HepG2 (cell line): Measurements from ENCODE around the gene SDK2. TPM values are rescaled to one million over a fixed set of nuclear protein-coding genes. Genes with fewer than 3 reads are reported as not detected.

ENCODE experiments used
- CCDC6 ChIP-seq: sonication (generic); formaldehyde crosslinking; IDR thresholded peaks from 2 replicates; pipeline ENCODE4 v1.8.1; 2022; ENCODE audit warnings: mild to moderate bottlenecking, missing genetic modification reagents, moderate library complexity
- CHD2 ChIP-seq: IDR thresholded peaks from 2 replicates; pipeline ENCODE4 v1.6.1; 2011; ENCODE audit warnings: low read depth, low read length, improper control_type of control experiment
- HOXA9 ChIP-seq: sonication (generic); formaldehyde crosslinking; IDR thresholded peaks from 2 replicates; pipeline ENCODE4 v1.8.1; 2022; ENCODE audit warnings: missing genetic modification reagents, mild to moderate bottlenecking, moderate library complexity, borderline replicate concordance
- NCOA2 ChIP-seq: sonication (generic); formaldehyde crosslinking; IDR thresholded peaks from 2 replicates; pipeline ENCODE4 v1.8.0; 2022; ENCODE audit warnings: inconsistent platforms
- NFIC ChIP-seq: IDR thresholded peaks from 2 replicates; pipeline ENCODE4 v1.6.1; 2012; ENCODE audit warnings: mild to moderate bottlenecking, low read length, inconsistent platforms
- NFYB ChIP-seq: sonication (generic); formaldehyde crosslinking; IDR thresholded peaks from 2 replicates; pipeline ENCODE4 v1.4.0; 2020; ENCODE audit warnings: missing genetic modification reagents
- PPARG ChIP-seq: conservative IDR thresholded peaks from 2 replicates; pipeline ENCODE4 v1.6.1; 2016; ENCODE audit warnings: missing biosample characterization, missing genetic modification reagents
- SRSF1 ChIP-seq: fragments of 200-400 bp; formaldehyde crosslinking; optimal IDR thresholded peaks from 2 replicates; pipeline ENCODE3; 2017; ENCODE audit warnings: mild to moderate bottlenecking, low read depth, low read length, moderate library complexity
- YEATS2 ChIP-seq: sonication (generic); formaldehyde crosslinking; IDR thresholded peaks from 2 replicates; pipeline ENCODE4 v1.4.0; 2020; ENCODE audit warnings: missing genetic modification reagents, borderline replicate concordance
- ZFP37 ChIP-seq: sonication (generic); formaldehyde crosslinking; IDR thresholded peaks from 2 replicates; pipeline ENCODE4 v1.4.0; 2020; ENCODE audit warnings: missing genetic modification reagents, borderline replicate concordance
- polyA plus RNA-seq, 8 experiments: library from polyadenylated mRNA; depleted of rRNA in 3 of 8; stranded (reverse) in 7 of 8; unstranded in 1 of 8; fragments of >200 nt; fragmentation: Illumina TruSeq in 4 of 8; extraction: Trizol in 4 of 8; gene quantifications; 2 replicates each; pipeline versions ENCODE4 v1.2.1 to v1.2.3, GENCODE V29; 2011 to 2016; ENCODE audit warnings: low read depth in 4 of 8, missing spikeins in 1 of 8, mixed read lengths in 1 of 8; ENCODE audit not compliant: insufficient read depth in 1 of 8
- total RNA-seq, 5 experiments: library from RNA; depleted of rRNA; stranded (reverse); fragments of >200 nt; fragmentation: Illumina TruSeq; extraction: Trizol; gene quantifications; 2 replicates each; pipeline ENCODE4 v1.2.3, GENCODE V29; 2016; ENCODE audit warnings: low read depth in 1 of 5
- TF ChIP-seq, protein P1 (sequence below): sonication (generic); formaldehyde crosslinking; IDR thresholded peaks from 2 replicates; pipeline ENCODE4 v1.4.0; 2020; ENCODE audit warnings: missing genetic modification reagents
- TF ChIP-seq, protein P2 (sequence below): sonication (generic); formaldehyde crosslinking; IDR thresholded peaks from 2 replicates; pipeline ENCODE4 v1.4.0; 2020; ENCODE audit warnings: mild to moderate bottlenecking, missing genetic modification reagents
- TF ChIP-seq, protein P3 (sequence below): sonication (generic); formaldehyde crosslinking; IDR thresholded peaks from 2 replicates; pipeline ENCODE4 v1.4.0; 2020; ENCODE audit warnings: mild to moderate bottlenecking, low read depth, missing genetic modification reagents
- TF ChIP-seq, protein P4 (sequence below): sonication (generic); formaldehyde crosslinking; IDR thresholded peaks from 2 replicates; pipeline ENCODE4 v1.8.1; 2023; ENCODE audit warnings: mild to moderate bottlenecking, moderate library complexity, missing genetic modification reagents

Gene SDK2
- total and polyA plus RNA-seq, 2 of the 13 experiments (the other 11 are each of a cell fraction or from before 2014, with no cell fraction given) = not detected

GRCh38 chr17:73311781-73312641 lies 332.2 kb downstream of the SDK2 start, which contains the start of gene CDC42EP4 (continued):
- TF ChIP-seq, protein P1, sequence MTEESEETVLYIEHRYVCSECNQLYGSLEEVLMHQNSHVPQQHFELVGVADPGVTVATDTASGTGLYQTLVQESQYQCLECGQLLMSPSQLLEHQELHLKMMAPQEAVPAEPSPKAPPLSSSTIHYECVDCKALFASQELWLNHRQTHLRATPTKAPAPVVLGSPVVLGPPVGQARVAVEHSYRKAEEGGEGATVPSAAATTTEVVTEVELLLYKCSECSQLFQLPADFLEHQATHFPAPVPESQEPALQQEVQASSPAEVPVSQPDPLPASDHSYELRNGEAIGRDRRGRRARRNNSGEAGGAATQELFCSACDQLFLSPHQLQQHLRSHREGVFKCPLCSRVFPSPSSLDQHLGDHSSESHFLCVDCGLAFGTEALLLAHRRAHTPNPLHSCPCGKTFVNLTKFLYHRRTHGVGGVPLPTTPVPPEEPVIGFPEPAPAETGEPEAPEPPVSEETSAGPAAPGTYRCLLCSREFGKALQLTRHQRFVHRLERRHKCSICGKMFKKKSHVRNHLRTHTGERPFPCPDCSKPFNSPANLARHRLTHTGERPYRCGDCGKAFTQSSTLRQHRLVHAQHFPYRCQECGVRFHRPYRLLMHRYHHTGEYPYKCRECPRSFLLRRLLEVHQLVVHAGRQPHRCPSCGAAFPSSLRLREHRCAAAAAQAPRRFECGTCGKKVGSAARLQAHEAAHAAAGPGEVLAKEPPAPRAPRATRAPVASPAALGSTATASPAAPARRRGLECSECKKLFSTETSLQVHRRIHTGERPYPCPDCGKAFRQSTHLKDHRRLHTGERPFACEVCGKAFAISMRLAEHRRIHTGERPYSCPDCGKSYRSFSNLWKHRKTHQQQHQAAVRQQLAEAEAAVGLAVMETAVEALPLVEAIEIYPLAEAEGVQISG (CRISPR knock-in tag) = peak; percentile 64; the same call in 1 of the 2 replicates
- peak; percentile 56 for TF ChIP-seq SRSF1
- TF ChIP-seq, protein P2, sequence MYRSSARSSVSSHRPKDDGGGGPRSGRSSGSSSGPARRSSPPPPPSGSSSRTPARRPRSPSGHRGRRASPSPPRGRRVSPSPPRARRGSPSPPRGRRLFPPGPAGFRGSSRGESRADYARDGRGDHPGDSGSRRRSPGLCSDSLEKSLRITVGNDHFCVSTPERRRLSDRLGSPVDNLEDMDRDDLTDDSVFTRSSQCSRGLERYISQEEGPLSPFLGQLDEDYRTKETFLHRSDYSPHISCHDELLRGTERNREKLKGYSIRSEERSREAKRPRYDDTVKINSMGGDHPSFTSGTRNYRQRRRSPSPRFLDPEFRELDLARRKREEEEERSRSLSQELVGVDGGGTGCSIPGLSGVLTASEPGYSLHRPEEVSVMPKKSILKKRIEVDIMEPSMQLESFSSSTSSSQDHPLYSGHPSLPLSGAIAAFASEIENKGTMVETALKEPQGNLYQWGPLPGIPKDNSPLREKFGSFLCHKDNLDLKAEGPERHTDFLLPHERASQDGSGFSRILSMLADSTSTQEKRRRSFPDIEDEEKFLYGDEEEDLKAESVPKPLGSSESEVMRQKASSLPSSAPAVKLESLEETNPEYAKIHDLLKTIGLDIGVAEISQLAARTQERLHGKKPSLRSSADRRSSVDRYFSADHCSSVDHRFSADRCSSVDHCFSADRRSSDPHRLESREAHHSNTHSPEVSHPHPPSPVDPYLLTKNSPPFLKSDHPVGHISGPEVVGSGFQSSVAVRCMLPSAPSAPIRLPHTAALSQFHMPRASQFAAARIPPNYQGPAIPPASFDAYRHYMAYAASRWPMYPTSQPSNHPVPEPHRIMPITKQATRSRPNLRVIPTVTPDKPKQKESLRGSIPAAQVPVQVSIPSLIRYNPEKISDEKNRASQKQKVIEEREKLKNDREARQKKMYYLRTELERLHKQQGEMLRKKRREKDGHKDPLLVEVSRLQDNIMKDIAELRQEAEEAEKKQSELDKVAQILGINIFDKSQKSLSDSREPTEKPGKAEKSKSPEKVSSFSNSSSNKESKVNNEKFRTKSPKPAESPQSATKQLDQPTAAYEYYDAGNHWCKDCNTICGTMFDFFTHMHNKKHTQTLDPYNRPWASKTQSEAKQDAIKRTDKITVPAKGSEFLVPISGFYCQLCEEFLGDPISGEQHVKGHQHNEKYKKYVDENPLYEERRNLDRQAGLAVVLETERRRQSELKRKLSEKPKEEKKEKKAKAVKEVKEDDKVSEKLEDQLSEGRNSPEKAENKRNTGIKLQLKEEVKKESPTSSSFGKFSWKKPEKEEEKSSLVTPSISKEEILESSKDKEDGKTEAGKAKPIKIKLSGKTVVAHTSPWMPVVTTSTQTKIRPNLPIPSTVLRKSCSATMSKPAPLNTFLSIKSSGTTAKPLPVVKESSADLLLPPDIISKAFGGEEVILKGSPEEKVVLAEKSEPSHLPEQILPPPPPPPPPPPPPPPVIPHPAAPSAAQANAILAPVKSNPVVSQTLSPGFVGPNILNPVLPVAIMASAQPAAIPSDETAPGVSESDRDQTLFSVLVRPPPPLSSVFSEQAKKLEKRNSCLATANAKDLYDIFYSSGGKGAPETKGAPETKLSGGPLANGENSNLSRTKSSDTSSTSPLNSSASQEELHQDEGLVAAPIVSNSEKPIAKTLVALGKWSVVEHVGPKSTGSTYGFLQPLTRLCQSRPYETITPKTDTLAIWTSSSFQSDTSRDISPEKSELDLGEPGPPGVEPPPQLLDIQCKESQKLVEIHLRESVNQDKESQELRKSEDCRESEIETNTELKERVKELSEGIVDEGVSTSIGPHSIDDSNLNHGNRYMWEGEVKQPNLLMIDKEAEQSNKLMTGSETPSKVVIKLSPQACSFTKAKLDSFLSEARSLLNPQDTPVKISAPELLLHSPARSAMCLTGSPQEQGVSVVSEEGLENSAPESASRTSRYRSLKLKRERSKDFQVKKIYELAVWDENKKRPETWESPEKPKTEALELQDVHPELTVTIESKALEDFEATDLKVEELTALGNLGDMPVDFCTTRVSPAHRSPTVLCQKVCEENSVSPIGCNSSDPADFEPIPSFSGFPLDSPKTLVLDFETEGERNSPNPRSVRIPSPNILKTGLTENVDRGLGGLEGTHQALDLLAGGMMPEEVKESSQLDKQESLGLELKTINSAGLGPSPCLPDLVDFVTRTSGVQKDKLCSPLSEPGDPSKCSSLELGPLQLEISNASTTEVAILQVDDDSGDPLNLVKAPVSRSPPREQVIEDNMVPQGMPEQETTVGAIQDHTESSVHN (CRISPR knock-in tag) = no peak
- no peak for TF ChIP-seq NFIC
- peak; percentile 85 for TF ChIP-seq NFYB (CRISPR knock-in tag)
- TF ChIP-seq HOXA9 (CRISPR knock-in tag) = peak; percentile 38; the same call in 1 of the 2 replicates
- TF ChIP-seq, protein P3, sequence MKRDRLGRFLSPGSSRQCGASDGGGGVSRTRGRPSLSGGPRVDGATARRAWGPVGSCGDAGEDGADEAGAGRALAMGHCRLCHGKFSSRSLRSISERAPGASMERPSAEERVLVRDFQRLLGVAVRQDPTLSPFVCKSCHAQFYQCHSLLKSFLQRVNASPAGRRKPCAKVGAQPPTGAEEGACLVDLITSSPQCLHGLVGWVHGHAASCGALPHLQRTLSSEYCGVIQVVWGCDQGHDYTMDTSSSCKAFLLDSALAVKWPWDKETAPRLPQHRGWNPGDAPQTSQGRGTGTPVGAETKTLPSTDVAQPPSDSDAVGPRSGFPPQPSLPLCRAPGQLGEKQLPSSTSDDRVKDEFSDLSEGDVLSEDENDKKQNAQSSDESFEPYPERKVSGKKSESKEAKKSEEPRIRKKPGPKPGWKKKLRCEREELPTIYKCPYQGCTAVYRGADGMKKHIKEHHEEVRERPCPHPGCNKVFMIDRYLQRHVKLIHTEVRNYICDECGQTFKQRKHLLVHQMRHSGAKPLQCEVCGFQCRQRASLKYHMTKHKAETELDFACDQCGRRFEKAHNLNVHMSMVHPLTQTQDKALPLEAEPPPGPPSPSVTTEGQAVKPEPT = 0 out of 2 replicates have a peak, but pooled peaks have one; percentile 66
- TF ChIP-seq CCDC6 (CRISPR knock-in tag) = peak; percentile 87
- TF ChIP-seq CHD2 = no peak
- TF ChIP-seq YEATS2 (CRISPR knock-in tag) = peak; percentile 38; the same call in 1 of the 2 replicates
- TF ChIP-seq, protein P4, sequence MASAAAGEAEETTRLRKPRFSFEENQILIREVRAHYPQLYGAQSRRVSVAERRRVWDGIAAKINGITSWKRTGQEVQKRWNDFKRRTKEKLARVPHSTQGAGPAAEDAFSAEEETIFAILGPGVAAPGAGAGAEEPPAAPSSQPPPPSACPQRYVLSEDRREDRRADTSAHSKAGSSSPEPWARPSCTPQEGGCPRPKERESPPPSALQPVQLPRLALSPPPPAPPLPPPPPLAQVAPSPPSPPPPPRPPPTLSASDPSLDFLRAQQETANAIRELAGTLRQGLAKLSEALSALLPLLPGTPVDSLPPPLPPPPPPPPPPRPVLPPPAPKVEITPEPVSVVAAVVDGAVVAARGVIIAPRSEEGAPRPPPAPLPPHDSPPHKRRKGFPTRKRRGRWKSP = peak; percentile 72
- peak; percentile 17; the same call in 1 of the 2 replicates for TF ChIP-seq ZFP37 (CRISPR knock-in tag)
- no peak for TF ChIP-seq NCOA2
- TF ChIP-seq PPARG (CRISPR knock-in tag) = peak; percentile 93
